CD4-positive, alpha-beta T cell treated with Interleukin-17A for 4 hours (primary cell): ENCODE data around the gene EXPH5.

Experiments
- DNase-seq: peaks from one replicate; pipeline ENCODE4 v3.0.0-alpha.2; 2020; ENCODE audit warnings: mixed read lengths

Gene EXPH5

DNA sequence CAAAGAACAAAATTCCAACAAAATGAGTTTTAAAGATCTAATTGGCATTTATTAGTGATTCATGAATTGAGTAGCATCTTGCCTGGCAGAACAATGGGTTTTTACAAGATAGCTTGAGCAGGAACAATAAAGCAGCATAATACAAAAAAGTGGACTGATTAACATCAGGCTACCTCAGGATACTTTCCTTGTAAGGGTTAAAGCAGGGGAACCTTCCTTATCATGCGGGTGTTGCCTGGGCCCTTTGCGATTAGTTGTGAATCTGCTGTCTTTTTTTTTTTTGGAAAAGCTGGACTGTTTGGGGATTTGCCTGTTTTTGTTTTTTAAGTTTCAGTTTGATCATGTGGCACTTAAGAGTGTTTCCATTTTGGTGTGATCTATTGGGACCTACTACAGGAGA is 37.5 kb downstream of the EXPH5 start:
- DNase-seq, result no peak

DNA sequence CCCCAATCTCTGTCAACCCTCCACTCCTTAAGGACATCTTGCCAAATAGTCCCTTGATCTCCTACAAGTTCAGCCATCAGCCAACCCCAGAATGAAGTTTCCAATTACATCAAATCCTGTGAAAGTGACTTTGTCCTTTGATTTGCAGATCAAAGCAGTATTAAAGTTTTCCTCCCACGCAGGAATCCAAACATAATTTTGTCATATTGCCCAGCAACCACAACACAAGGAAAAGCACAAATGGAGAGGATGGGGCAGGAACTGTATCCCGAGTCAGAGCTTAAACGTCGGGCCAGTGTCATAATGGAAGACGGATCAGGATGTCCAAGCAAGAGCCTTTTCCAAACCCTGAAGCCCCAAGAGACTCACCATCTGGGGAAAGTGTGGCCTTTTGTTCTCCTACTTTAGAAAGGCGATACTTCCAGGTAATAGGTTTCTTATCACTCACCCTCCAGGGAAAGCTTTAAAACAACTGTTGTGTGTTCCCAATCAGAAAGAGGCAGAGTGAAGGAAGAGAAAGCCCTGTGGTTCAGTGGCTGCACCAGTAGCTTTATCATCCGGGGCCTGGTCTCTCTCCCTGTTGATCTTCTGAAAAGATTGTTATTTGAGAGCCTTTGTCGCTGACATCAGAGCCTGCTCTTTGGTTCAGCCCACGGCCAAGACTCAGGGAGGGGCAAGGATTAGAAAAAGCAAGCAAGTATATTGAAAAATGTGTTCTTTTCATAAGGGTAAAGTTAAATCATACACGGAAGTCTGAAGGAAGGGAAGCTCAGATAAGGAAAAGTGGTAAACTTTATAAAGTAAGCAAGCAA is 41.7 kb downstream of the EXPH5 start:
- DNase-seq, result no peak

DNA sequence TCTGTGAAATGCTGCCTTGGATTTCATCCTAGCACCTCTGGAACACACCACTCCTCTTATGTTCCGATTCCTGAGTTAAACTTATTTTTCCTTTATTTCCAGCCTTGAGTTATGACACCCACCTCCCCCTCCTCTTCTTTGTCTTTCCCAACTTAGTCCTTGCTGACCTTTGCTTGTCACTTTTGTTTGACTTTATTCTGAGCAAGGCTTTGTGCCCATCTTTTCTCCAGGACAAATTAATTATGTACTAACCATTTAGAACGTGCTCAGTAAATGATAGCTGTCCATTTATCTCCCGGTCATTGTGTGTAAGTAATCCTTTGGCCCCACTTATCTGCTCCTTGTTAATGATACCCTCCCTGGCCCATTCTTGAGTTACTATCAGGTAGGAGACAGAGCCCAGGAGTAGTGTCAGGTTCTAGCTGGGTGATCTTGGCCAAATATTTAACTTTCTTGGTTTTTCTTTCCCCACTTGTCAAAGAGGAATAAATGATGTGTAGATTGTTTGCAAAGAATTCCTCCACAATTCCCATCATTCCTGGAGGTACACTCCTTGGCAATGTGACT is 44.2 kb downstream of the EXPH5 start:
- DNase-seq, result no peak

DNA sequence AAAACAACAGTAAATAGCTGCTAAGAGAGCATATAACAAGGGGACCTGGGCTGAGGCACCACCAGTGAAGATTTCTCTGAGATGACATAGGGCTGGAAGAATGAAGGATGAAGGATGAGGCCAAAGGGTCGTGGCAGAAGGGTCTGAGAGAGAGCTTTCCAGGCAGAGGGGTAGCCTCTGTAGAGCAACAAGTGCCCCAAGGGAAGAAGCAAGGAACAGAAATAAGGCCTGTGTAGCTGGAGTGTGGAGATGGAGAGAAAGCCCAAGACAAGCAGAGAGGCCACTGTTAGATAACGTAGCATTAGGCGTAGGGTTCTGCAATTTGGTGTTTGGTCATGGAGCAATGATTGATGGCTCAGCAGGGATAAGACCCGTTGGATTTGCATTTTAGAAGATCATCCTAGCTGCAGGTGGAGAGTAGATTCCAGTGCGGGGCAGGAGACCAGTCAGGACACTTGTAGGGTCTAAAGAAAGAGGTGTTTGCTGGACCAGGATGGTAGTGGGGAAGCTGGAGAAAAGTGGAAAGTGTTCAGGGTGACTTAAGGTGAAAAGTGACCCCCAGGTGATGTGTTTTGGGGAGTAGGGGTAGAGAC is 47.6 kb downstream of the EXPH5 start:
- no peak for DNase-seq

DNA sequence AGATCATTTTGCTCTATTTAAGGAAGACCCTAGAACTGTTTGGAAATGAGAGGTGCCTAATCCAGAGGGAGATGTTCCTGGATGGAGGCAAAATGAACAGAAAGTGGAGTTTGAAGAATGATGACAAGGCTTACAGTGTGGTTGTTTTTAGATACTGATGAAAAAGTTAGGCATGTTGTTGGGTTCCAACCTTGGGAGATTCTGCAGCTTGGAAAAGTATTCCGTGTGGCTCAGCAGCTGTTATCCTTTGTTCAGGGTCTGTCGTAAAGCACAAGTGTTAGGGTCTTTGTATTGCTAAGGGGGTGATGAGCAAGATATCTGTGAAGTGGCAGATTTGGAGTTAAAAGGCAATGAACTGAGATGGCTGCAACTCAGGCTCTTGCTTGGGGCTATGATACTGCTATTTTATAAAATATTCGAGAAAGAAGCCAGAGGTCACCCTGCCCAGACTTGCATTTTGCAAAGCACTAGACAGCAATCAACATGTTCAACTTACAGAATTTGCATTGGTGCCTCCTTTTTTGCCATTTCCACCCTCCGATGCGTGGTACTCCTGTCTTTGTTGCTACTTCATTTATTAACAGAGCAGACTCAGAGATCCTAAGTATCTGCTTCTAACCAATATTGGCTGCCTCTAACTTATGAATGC is 50.1 kb downstream of the EXPH5 start:
- no peak for DNase-seq

DNA sequence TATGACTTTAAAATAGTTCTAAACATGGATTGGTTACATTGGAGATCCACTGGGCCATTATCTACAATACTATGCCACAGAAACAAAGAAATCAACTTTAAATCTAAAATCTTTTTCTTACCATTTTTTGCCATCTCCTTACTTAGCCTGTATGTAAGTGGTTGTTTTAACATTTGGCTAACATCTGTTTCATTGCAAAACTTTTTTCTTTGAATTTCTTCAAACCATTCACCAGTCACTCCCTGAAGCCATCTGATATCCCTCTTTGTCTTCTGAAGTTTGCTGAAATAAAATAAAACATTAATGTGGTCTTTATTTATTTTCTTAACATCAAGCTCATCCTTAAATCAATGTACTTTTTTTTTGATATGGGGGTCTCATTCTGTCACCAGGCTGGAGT is 52.0 kb downstream of the EXPH5 start:
- DNase-seq, result no peak

DNA sequence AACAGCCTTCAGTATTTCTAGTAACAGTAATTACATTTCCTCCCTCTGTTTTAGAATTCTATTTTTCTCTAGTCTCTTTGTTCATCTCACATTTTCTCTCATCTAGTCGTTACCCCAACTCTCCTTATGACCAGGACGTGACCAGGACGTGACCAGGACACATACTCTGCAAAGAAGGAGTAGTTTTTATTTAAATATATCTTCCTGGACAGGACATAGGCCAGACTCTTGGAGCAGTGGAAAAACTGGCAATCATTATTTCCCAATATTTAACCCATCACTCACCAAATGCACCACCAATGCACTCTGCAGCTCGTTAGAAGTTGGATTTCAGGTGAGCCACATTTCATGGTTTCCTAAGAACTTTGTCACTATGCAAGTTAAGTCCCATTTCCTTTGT is 55.1 kb downstream of the EXPH5 start:
- no peak for DNase-seq

DNA sequence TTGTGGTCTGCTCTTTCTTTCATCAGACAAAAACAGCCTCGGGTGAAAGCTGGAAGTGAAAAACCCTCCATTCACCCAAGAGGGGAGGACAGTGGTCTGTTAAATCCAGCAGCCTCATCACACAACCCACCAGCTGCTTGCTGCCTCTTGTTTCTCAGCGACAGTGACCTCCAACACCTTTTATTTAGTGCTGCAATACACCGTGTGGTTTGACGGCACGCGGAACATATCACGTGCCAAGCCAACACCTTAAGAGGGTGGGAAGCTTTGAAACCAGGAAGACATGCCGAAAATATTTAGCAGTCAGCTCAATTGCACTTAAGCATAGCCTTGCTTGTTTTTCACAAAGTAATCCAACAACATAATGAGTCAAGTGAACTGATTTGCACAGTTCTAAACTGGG is 55.5 kb downstream of the EXPH5 start:
- DNase-seq, result no peak

DNA sequence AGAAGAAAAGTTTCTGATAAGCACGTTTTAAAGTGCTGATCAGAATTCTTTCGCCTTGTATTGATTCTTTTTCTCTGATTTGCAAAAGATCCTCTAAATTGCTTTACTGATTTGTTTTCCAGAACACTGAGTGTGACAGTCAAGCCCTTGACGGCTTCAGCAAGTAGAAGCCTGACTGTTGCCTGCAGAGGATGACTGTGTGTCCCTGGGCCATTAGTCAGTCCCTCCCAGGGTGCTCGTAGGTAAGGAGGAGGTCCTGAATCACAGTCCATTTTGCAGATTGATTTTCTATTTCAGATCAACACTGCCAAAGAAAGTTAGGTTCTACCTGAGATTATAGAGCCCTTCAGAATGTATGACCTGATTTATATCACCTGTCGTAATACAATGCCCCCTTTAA is 56.8 kb downstream of the EXPH5 start:
- no peak for DNase-seq

DNA sequence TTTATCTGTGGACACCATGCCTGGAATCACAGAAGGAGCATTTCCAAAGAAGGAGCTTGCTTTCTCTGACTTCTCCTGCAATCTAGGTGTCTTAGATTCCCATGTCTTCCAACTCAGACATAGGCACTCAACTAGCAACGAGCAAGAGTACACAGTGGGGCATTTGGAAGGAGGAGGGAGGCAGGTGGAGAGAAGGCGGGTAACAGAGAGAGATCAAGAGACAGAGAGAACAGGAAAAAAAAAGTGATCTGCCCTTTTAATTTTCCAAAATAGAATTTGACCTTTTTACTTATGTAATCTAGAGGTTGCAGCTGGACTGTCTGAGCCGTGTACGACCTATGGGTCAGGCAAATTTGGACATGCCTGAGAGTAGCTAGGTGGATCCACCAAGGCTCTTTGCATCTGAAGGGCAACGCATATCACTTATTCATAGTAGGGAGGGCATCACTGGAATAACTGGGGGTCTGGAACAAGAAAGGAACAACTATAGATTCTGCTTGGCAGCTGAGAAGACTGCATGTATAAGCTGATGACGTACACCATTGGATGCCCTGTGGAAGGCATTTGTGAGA is 58.1 kb downstream of the EXPH5 start:
- DNase-seq, result no peak

DNA sequence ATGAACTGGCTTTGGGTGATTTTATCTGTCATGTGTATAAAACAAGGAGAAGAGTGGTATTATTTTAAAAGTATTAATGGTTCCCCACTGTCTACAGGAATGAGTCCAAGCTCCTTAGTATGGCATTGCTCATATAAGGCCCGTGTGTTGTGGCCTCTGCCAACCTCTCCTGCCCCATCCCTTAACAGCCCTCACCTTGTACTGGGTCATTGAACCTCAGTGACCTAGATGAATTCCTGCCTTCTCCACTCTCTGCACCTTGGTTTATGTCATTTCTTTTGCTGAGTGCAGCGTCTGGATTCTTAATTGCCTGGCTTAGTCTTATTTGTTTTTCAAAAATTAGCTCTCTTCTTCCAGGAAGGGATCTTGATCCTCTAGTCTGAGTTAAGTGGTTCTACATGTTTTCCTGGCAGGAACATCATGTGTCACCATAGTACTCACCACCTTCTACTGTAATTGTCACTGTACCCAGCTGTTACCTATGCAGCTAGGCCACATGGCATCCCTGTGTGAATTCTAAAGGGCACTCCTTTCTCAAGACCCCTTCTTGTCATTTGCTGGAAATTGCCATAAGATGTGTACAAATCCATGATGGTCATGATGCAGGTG is 59.2 kb downstream of the EXPH5 start:
- no peak for DNase-seq

DNA sequence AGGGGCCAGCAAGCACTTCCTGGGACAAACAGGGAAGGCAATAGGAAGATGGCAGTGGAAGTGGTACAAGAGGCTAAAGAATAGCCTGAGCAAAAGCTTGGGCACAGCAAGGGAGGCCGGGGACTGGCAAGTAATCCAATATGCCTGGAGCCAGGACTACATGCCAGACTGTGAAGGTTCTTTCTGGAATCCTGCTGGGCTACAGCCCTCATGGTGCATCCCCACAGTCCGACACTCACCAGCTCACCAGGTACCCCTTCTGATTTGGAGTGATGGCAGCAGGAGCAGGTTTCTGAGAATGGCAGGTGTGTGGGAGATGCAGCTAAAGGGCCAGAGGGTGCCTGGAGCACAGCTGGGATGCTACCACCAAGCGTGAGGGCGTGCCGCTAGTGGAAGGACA is 63.1 kb downstream of the EXPH5 start:
- DNase-seq, result no peak

DNA sequence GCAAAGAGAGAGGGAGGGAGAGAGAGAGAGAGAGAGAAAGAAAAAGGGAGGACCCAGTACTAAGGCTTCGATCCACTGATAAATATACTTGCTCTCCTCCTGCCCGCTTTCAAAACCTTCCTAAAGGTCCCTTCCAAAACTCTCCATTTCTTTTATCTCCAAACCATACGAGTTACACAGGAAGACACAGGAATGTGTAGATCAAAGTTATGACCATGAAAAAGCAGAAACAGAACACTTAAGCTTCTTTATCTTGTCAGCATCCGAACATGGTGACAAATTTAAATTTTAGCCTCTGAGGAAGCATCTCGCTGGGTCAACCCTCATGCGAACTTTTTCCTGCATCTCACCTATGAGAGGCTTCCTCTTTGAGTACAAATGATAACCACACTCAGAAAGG is 66.2 kb downstream of the EXPH5 start:
- DNase-seq, result no peak

DNA sequence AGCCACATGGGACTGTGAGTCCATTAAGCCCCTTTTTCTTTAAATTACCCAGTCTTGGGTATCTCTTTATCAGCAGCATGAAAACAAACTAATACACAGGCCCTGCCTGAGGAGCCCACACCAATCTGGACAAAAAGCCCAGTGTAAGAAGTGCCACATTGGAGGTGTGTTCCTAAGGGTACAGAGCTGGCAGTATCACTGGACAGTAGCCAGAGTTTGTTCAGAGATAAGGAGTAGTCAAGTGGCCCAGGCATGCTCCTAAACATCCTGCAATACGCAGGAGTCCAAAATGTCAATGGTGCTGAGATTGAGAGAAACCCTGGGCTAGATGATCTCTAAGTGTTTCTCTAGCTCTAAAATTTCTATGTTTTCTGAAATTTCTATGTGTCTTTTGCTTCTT is 68.4 kb downstream of the EXPH5 start:
- DNase-seq, result no peak

DNA sequence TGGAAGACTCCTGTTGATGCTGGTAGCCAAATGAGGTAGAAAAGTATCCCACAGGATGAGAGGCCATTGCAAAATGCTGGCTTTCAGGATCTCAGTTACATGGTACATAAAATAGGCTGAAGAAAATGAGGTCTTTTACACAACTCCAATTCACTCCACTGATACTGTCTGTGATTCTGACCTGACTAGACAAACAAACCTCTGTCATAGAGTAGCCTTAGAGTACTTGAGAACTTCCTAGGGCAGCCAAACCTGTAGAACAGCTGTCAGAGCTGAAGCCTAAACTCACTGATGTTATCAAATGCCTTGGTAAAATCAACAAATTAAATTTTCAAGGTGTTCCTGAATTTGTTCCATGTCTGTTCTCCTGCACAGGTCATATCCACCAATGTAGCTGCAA is 69.1 kb downstream of the EXPH5 start:
- no peak for DNase-seq

DNA sequence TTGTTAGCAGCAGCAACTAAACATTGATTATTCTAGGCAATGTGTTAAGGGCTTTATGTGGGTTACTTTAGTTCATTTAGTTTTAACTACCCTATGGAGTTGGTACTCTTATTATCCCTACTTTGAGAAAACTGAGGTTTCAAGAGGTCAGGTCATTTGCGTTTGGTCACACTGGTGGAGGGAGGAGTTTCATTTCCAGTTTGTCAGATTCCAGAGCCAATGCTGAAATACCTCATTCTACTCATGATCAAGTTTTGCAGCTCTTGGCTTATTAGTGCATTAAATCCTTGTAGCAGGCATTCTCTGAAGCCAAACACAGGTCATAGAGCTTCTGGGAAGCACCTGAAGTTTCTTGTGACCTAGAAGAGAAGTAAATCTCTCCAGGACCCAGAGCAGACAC is 71.2 kb downstream of the EXPH5 start:
- DNase-seq, result no peak

DNA sequence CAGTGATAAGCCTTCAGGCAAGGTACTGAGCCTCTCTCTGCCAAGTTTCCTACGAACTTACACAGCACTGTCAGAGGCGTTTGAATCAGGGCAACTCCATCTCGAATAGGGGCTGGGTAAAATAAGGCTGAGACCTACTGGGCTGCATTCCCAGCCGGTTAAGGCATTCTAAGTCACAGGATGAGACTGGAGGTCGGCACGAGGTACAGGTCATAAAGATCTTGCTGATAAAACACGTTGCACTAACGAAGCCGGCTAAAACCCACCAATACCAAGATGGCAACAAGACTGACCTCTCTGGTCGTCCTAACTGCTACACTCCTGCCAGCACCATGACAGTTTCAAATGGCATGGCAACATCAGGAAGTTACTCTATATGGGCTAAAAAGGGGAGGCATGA is 75.0 kb downstream of the EXPH5 start:
- DNase-seq, result no peak

DNA sequence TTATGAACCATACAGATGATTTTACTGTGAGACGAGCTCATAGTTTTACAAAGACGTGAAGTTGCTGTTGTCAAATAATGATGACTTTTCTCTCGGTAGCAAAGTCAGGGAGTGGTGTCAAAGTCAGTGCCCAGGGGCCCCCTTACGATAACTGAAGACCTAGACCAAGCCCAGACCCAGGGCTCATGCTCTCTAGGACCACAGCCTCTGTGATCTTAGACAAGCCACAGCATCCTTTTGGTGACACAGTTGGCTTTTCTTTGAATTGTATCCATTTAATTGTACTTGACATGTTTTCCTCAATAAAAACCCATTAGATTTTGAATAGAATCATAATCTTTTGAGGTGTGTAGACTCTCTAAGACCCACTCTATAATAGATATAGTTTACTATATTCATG is 77.4 kb downstream of the EXPH5 start:
- DNase-seq, result no peak

DNA sequence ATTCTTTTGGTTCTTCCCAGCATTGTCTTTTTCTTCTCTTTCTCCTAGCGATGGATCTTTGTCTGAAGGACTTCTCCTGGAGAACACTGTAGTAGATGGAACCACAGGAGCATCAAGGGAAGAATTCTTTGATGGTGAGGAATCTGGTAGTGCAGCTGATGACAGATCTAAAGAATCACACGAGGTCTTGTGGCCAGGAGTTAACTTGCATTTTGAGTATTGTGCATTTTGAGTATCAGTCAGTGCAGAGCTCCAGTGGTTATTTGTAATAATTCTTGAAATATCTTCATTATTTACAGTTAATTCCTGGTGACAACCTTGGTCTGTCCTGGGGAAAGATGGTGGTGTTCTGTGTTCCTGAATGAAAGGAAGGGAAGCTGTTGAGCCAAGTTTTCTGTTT is 80.9 kb downstream of the EXPH5 start:
- no peak for DNase-seq

DNA sequence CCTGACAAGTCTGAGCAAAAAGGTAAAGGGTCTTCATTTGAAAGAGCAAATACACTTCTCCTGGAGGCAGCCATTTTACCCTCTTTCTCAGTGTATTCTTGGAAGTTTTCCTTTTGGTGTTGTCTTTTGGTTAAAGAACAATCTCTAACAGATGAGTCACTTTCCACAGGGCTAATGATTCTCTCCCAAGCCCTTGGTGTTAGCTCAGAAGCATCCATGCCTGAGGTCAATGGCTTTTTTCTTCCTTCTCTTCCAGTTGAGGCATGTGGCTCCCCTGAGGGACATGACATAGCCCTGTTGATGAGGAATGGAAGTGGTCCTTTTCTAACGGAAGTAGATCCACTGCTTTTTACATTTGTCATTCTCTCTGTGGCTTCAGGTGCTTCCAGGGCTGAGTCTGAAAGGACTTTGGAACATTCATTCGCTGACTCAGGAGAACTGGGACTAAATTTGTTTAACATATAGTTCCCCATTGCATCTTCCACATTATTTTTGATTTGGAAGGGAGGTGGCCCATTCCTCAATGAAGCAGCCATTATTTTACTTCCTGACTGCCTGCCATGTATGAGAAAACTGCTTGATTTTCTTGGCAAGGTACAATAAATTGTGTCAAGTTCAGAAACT is 81.6 kb downstream of the EXPH5 start:
- no peak for DNase-seq

DNA sequence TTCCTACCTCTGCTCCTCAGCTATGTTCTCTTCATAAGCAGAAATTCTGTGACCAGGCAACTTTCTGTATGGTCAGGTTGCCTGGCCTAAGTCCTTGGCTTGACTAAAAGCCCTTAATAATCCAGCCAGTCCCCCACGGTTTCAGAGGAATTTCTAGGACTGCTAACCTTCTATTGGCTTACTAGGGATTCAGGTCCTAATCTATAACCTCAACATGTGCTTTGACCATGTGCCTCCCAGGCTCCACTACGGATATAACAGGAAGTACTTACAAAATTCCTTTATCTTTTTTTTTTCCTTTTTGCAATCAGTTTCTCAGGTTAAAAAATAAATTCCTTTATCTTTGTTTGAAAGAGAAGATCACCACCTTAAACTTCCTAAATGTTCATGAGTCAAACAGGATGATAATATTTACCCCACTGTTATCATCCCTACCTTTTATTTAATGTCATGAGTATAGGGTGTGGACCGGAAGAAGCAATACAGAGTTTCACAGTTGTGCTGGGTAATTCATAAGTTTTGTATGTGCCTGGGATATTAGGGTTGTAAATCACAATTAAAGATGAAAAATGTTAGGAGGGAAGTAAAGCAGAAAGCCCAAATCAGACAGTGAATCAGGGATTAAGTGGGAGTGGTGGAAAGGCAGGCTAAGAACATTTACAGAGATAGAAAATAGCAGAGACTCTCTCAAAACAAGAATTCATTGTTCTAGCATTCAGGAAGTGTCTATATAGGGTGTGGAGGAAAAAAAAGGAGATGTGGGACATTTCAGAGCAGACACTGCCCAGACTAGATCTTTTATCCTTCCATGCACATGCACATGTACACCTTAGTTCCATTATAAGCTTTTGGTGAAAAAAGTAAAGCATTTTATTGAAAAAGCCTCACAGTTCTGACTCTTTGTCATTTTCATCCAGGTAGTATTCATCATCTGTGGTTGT is 84.6 kb downstream of the EXPH5 start:
- no peak for DNase-seq

DNA sequence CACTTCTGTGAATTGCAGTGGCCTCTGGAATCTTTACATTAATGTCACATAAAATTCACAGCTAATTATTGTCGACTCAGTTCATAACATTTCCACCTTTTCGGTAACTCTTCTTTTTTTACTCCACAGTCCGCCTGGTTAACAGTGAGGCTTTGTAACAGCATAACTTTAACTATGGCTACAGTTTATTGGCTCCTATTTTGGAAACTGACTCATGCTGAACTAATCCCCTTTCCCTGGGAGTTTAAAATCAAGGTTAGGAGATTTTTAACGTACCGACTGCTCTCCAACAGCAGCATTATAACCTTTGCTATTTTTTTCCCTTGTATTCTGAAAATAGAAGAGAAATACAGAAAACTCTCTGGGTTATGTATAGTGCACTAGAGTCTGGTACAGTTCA is 92.2 kb downstream of the EXPH5 start:
- no peak for DNase-seq
